ENCODE measurements around the gene PPFIA1.

Gene PPFIA1

GRCh38 chr11:70364745-70365543, 94.5 kb downstream of the PPFIA1 start:
- TF ChIP-seq, protein P1, sequence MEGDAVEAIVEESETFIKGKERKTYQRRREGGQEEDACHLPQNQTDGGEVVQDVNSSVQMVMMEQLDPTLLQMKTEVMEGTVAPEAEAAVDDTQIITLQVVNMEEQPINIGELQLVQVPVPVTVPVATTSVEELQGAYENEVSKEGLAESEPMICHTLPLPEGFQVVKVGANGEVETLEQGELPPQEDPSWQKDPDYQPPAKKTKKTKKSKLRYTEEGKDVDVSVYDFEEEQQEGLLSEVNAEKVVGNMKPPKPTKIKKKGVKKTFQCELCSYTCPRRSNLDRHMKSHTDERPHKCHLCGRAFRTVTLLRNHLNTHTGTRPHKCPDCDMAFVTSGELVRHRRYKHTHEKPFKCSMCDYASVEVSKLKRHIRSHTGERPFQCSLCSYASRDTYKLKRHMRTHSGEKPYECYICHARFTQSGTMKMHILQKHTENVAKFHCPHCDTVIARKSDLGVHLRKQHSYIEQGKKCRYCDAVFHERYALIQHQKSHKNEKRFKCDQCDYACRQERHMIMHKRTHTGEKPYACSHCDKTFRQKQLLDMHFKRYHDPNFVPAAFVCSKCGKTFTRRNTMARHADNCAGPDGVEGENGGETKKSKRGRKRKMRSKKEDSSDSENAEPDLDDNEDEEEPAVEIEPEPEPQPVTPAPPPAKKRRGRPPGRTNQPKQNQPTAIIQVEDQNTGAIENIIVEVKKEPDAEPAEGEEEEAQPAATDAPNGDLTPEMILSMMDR (IDR thresholded peaks at IDR 0.05): no peak
- Histone ChIP-seq H3K36me3 (peaks cover 8 to 59% (median 23%) of the 10 kb centered on the region in 3 donors), H3K4me3 (no peak overlapping the region), H3K27ac (peak overlapping the region; percentile 59 to 66), H3K27me3 (no peaks in the 10 kb centered on the region), H3K4me1 (peaks cover 0 to 35% (median 15%) of the 10 kb centered on the region in 4 donors), H3K9me3 (no peaks in the 10 kb centered on the region)
- intact Hi-C loops (cut with DNase I; ENCODE audit: low total_unique reads): no loop called here
- DNase-seq: no peak

DNA sequence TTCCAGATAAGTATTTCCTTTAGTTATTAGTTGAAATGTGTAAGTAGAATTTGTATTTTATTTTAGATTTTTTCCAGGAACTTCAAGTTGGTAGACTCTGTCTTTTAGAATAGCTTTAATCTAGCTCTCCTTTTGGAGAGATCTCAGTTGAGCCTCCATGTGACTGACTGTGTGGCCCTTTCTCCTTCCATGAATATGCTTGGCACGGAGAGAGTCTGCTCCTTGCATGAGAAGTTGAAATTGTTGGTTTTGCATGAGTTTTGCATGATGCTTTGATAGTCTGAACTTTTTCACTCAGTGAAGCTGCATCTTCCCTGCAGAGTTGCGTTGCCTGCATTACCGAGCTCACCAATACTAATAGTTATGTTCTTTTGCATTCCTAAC, 95.0 kb downstream of the PPFIA1 start:
- intact Hi-C loops (cut with DNase I; ENCODE audit: low total_unique reads): no loop called here
- DNase-seq: no peak
- Histone ChIP-seq H3K4me1 (peaks cover 0 to 29% (median 15%) of the 10 kb centered on the region in 4 donors), H3K27ac (peak overlapping the region; percentile 59 to 66), H3K4me3 (no peak overlapping the region), H3K36me3 (peaks cover 8 to 57% (median 23%) of the 10 kb centered on the region in 3 donors), H3K27me3 (no peaks in the 10 kb centered on the region), H3K9me3 (no peaks in the 10 kb centered on the region)
- TF ChIP-seq, protein P1 (IDR thresholded peaks at IDR 0.05): no peak

DNA sequence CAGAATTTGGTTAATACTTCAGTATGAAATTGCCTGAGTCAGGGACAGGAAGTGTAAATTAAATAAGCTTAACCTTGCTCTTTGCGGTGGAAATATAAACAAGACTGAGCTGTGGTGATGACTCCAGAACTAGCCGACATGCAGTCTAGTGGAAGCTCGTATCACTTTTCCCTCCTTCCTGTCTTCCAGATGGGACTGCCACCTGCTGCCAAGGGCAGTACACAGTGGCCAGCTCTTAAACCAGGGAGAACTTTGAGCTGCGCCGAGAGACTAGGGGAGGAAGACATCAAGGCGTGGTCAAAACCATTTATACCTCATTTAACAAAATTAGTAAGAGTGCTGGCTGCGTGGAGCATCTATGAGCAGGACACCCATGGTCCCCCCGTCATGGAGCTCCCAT, 96.6 kb downstream of the PPFIA1 start:
- DNase-seq: no peak
- intact Hi-C loops (cut with DNase I; ENCODE audit: low total_unique reads): no loop called here
- Histone ChIP-seq H3K27me3 (no peaks in the 10 kb centered on the region), H3K27ac (no peak overlapping the region), H3K4me3 (no peak overlapping the region), H3K9me3 (no peaks in the 10 kb centered on the region), H3K4me1 (peaks cover 0 to 29% (median 15%) of the 10 kb centered on the region in 4 donors), H3K36me3 (peaks cover 8 to 53% (median 20%) of the 10 kb centered on the region in 3 donors)
- TF ChIP-seq, protein P1 (IDR thresholded peaks at IDR 0.05): no peak

- intact Hi-C loops (cut with DNase I; ENCODE audit: low total_unique reads): no loop called here
- no peak for DNase-seq
- H3K36me3 ChIP-seq: peaks cover 16 to 55% (median 27%) of the 10 kb centered on the region in 3 donors
These were observed 98.5 kb downstream of the PPFIA1 start for GRCh38 chr11:70368961-70369360.

DNA sequence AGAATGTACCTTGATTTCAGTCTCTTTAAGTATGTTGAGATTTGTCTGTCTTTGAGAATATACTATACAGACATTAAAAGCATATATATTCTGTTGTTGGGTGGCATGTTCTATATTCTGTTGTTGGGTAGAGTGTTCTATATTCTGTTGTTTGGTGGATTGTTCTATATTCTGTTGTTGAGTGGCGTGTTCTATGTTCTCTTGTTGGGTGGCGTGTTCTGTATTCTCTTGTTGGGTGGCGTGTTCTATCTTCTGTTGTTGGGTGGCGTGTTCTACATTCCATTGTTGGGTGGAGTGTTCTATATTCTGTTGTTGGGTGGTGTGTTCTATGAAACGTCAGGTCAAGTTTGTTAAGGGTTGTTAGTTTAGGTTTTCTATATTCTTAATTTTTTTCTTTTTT, 100.8 kb downstream of the PPFIA1 start:
- Histone ChIP-seq H3K9me3 (no peaks in the 10 kb centered on the region), H3K36me3 (peaks cover 28 to 61% (median 37%) of the 10 kb centered on the region in 3 donors), H3K4me3 (no peak overlapping the region), H3K27ac (no peak overlapping the region), H3K27me3 (no peaks in the 10 kb centered on the region), H3K4me1 (no peaks in the 10 kb centered on the region)
- TF ChIP-seq, protein P1 (IDR thresholded peaks at IDR 0.05): no peak
- no peak for DNase-seq
- intact Hi-C loops (cut with DNase I; ENCODE audit: low total_unique reads): no loop called here

More at GRCh38 chr11:70368961-70369360, 98.5 kb downstream of the PPFIA1 start:
- no peaks in the 10 kb centered on the region for H3K27me3 ChIP-seq
- no peak overlapping the region for H3K4me3 ChIP-seq
- H3K27ac ChIP-seq: no peak overlapping the region
- TF ChIP-seq, protein P1 (IDR thresholded peaks at IDR 0.05): no peak
- H3K9me3 ChIP-seq: no peaks in the 10 kb centered on the region
- H3K4me1 ChIP-seq: peaks cover 0 to 18% (median 10%) of the 10 kb centered on the region in 4 donors
